ENCODE measurements around the gene EFCAB9. TPM values are rescaled to one million over a fixed set of nuclear protein-coding genes. Genes with fewer than 3 reads are reported as not detected.

Gene EFCAB9
- total and polyA plus RNA-seq, 2 of the 8 experiments (the other 6 are each of a cell fraction or from before 2014, with no cell fraction given), result not detected

GRCh38 chr5:172248637-172249036 is 54.7 kb downstream of the EFCAB9 start:
- H3K4me3 ChIP-seq (ENCODE audit: extremely low read depth in 1 of 4, insufficient read depth in 2 of 4, low read depth in 3 of 4, low read length in 4 of 4), result no peak overlapping the region
- no peaks in the 10 kb centered on the region for H3K9me3 ChIP-seq (ENCODE audit: insufficient read depth in 2 of 2, low read depth in 1 of 2, low read length in 1 of 2)
- H2BK20ac ChIP-seq (ENCODE audit: low read length), result no peak overlapping the region
- DNase-seq (ENCODE audit: low read depth in 1 of 2, low spot score in 2 of 2) (no peak), FAIRE-seq (no peak)
- H3K27me3 ChIP-seq (replicated peaks in 1 of 4; ENCODE audit: control insufficient read depth in 3 of 4, extremely low read depth in 1 of 4, insufficient read depth in 3 of 4, low read length in 3 of 4), result no peaks in the 10 kb centered on the region
- no peak overlapping the region for H4K91ac ChIP-seq (replicated peaks; ENCODE audit: insufficient read length, low read length)
- H3K27ac ChIP-seq (ENCODE audit: low read depth, low read length), result no peak overlapping the region
- H3K14ac ChIP-seq (ENCODE audit: insufficient read length), result no peak overlapping the region
- no peak overlapping the region for H3K23ac ChIP-seq (ENCODE audit: insufficient read length)
- no peak overlapping the region for H2BK15ac ChIP-seq (ENCODE audit: low read length)
- no peak overlapping the region for H3K9ac ChIP-seq (replicated peaks in 1 of 4; ENCODE audit: extremely low read depth in 1 of 4, low read depth in 3 of 4, low read length in 3 of 4)
- peaks cover 2% of the 10 kb centered on the region for H3K79me1 ChIP-seq (ENCODE audit: low read depth, low read length)
- CTCF ChIA-PET (ENCODE audit: partially characterized antibody), result no interaction called here
- no peak overlapping the region for H2BK120ac ChIP-seq (replicated peaks; ENCODE audit: low read depth, low read length)
- H3K79me2 ChIP-seq (ENCODE audit: control insufficient read depth in 1 of 2, insufficient read depth in 2 of 2, low read length in 2 of 2), result peaks cover 3 to 83% of the 10 kb centered on the region in 2 experiments
- H2BK12ac ChIP-seq (ENCODE audit: low read depth, low read length), result no peak overlapping the region
- H3K23me2 ChIP-seq (ENCODE audit: low read depth, low read length), result no peaks in the 10 kb centered on the region
- no peak overlapping the region for H3K56ac ChIP-seq (replicated peaks; ENCODE audit: insufficient read length, low read depth, low read length)
- no peak overlapping the region for H3K4me2 ChIP-seq (ENCODE audit: insufficient read depth in 1 of 2, low read depth in 2 of 2, low read length in 2 of 2)
- no peak overlapping the region for H3K18ac ChIP-seq (ENCODE audit: extremely low read depth, low read length)
- H4K5ac ChIP-seq (ENCODE audit: insufficient read length, low read depth, low read length), result no peak overlapping the region
- 86% methylated on average over 2 of the region's 2 CpGs; no CpG with 5 or more reads in 1 of the 2 experiments for whole genome bisulfite sequencing, 2 experiments (ENCODE audit: extremely low coverage in 1 of 2, insufficient coverage in 1 of 2, insufficient read length in 1 of 2, insufficient replicate concordance in 2 of 2, low coverage in 1 of 2, low lambda C conversion rate in 2 of 2, missing lambda C conversion rate in 1 of 2)
- no peak overlapping the region for H2AFZ ChIP-seq (ENCODE audit: low read length)
- H4K20me1 ChIP-seq (replicated peaks in 1 of 2; ENCODE audit: control insufficient read depth in 1 of 2, insufficient read depth in 2 of 2, low read length in 2 of 2), result peaks cover 3 to 6% of the 10 kb centered on the region in 2 experiments
- POLR2A ChIA-PET (ENCODE audit: partially characterized antibody), result interaction anchor here (0.6 to 0.9 kb wide), 2 partner anchors 20 to 206 kb away, joined by 3 read pairs; partner anchors contain the start of gene SH3PXD2B
- H2AK5ac ChIP-seq (ENCODE audit: low read depth, low read length), result no peak overlapping the region
- no peak overlapping the region for H2BK5ac ChIP-seq (ENCODE audit: low read depth, low read length)
- H3K4me1 ChIP-seq (replicated peaks in 1 of 4; ENCODE audit: control insufficient read depth in 3 of 4, insufficient read depth in 4 of 4, low read length in 3 of 4), result no peaks in the 10 kb centered on the region
- H3K4ac ChIP-seq (replicated peaks; ENCODE audit: insufficient read length, low read depth, low read length), result no peak overlapping the region
- H4K8ac ChIP-seq (ENCODE audit: extremely low read depth, insufficient read depth, low read length), result no peak overlapping the region
- peaks cover 0 to 6% (median 1%) of the 10 kb centered on the region in 4 experiments; a peak in 2 of 8 replicates for H3K36me3 ChIP-seq (ENCODE audit: control insufficient read depth in 2 of 4, insufficient read depth in 4 of 4, low read length in 3 of 4)
- TF ChIP-seq MAX (IDR thresholded peaks at IDR 0.05) (no peak), ATF2 (IDR thresholded peaks at IDR 0.05; ENCODE audit: low read length) (no peak), POU5F1 (IDR thresholded peaks at IDR 0.05; ENCODE audit: low read depth, low read length) (no peak), SP4 (IDR thresholded peaks at IDR 0.05; ENCODE audit: low read length) (no peak), TEAD4 (IDR thresholded peaks at IDR 0.05; ENCODE audit: low read depth, low read length) (no peak), BRCA1 (IDR thresholded peaks at IDR 0.05; ENCODE audit: low read depth, low read length) (no peak), POLR2AphosphoS5 (IDR thresholded peaks at IDR 0.05; ENCODE audit: low read depth, low read length) (no peak), SRF (IDR thresholded peaks at IDR 0.05; ENCODE audit: low read depth, low read length) (no peak), CHD1 (IDR thresholded peaks at IDR 0.05; ENCODE audit: low read depth, low read length) (no peak), GTF2F1 (IDR thresholded peaks at IDR 0.05; ENCODE audit: borderline replicate concordance, low read depth, low read length) (no peak), RBBP5 (IDR thresholded peaks at IDR 0.05; ENCODE audit: borderline replicate concordance, low read depth, low read length) (no peak), SIRT6 (IDR thresholded peaks at IDR 0.05; ENCODE audit: low read length) (no peak), E2F6 (IDR thresholded peaks at IDR 0.05) (no peak)

All from H1 (cell line).